Pulmonary artery endothelial cell (primary cell): ENCODE data around the gene PCSK1. TPM values are rescaled to one million over a fixed set of nuclear protein-coding genes. Genes with fewer than 3 reads are reported as not detected.
"Not testable (repeated sequence)": the region's sequence is repeated elsewhere in the genome, so short reads cannot be mapped to it uniquely, and the experiment has no call there.

Source experiments
- DNase-seq: peaks from one replicate; pipeline ENCODE4 v3.0.0-alpha.2; 2011; ENCODE audit warnings: low read depth, low spot score
- total RNA-seq: library from RNA; depleted of rRNA; stranded (reverse); fragments of >200 nt; gene quantifications from 2 replicates; pipeline ENCODE4 v1.2.3, GENCODE V29; 2014

The PCSK1 gene
- total RNA-seq, 1 donor from 2014 or later: 2.2 TPM

- no peak for DNase-seq
These were observed 58.4 kb downstream of the PCSK1 start for GRCh38 chr5:96374653-96375052.

- DNase-seq: no peak
These were observed 59.7 kb downstream of the PCSK1 start for GRCh38 chr5:96373381-96373733.

- DNase-seq: no peak
These were observed 60.2 kb downstream of the PCSK1 start for GRCh38 chr5:96372726-96373380.

GRCh38 chr5:96370976-96371375, 62.1 kb downstream of the PCSK1 start:
- DNase-seq: peak; percentile 26

GRCh38 chr5:96367337-96367736, 65.7 kb downstream of the PCSK1 start:
- DNase-seq: not testable (repeated sequence)

GRCh38 chr5:96354237-96354636, 78.8 kb downstream of the PCSK1 start:
- no peak for DNase-seq

GRCh38 chr5:96353220-96353619, 79.8 kb downstream of the PCSK1 start:
- no peak for DNase-seq

- DNase-seq: no peak
These were observed 82.4 kb downstream of the PCSK1 start for GRCh38 chr5:96350678-96351077.

- DNase-seq: no peak
These were observed 84.5 kb downstream of the PCSK1 start for GRCh38 chr5:96348536-96348935.

GRCh38 chr5:96347502-96348292, 85.4 kb downstream of the PCSK1 start:
- DNase-seq: no peak

GRCh38 chr5:96344678-96345577, 88.1 kb downstream of the PCSK1 start:
- DNase-seq: peak; percentile 69

GRCh38 chr5:96343094-96343493, 90.0 kb downstream of the PCSK1 start:
- DNase-seq: no peak

GRCh38 chr5:96342581-96342980, 90.5 kb downstream of the PCSK1 start:
- DNase-seq: no peak

Other genes starting within 250 kb of the PCSK1 start
- 109 and 112 TPM in 2 replicates for gene CAST, start 229.1 kb upstream of the PCSK1 start, total RNA-seq